ENCODE results near the gene PERM1. TPM values are rescaled to one million over a fixed set of nuclear protein-coding genes. Genes with fewer than 3 reads are reported as not detected.

Gene PERM1
- total and polyA plus RNA-seq, 7 donors, result 13.9 to 249 (median 80.3) TPM

DNA sequence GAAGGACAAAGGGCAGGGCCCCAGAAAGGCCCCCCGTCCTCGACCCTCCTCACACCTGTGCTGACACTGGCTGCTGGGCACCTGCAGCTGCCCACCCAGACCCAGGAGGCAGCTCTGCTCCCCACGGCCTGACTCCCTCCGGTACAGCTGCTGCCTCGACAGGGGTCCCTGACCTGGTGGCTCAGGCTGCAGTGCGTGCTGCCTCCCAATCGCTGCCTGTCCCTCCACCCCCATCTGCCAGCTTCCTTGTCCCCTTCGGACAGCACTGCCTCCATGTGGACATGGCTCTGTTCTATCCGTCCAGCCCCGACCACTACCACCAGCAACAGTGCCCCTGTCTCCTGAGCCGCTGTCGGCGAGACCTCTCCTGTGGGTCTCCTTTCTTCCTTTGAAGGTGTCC lies 27.0 kb downstream of the PERM1 start:
- Histone ChIP-seq H3K27ac (no peak overlapping the region), H3K9me3 (no peaks in the 10 kb centered on the region), H3K36me3 (ENCODE audit: insufficient read depth in 1 of 2, low read depth in 1 of 2) (peaks cover 8 to 69% of the 10 kb centered on the region in 2 donors), H3K27me3 (ENCODE audit: insufficient read depth in 3 of 3, low read length in 2 of 3) (no peaks in the 10 kb centered on the region), H3K4me3 (no peak overlapping the region), H3K4me1 (peaks cover 11% of the 10 kb centered on the region)
- no peak for DNase-seq
- intact Hi-C loops (cut with DNase I), result no loop called here
- TF ChIP-seq, protein P1, sequence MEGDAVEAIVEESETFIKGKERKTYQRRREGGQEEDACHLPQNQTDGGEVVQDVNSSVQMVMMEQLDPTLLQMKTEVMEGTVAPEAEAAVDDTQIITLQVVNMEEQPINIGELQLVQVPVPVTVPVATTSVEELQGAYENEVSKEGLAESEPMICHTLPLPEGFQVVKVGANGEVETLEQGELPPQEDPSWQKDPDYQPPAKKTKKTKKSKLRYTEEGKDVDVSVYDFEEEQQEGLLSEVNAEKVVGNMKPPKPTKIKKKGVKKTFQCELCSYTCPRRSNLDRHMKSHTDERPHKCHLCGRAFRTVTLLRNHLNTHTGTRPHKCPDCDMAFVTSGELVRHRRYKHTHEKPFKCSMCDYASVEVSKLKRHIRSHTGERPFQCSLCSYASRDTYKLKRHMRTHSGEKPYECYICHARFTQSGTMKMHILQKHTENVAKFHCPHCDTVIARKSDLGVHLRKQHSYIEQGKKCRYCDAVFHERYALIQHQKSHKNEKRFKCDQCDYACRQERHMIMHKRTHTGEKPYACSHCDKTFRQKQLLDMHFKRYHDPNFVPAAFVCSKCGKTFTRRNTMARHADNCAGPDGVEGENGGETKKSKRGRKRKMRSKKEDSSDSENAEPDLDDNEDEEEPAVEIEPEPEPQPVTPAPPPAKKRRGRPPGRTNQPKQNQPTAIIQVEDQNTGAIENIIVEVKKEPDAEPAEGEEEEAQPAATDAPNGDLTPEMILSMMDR (IDR thresholded peaks at IDR 0.05), result no peak
- no peak for ATAC-seq
- 79 to 85% (median 82%) methylated on average over 13 of the region's 13 CpGs for WGBS, 3 donors

DNA sequence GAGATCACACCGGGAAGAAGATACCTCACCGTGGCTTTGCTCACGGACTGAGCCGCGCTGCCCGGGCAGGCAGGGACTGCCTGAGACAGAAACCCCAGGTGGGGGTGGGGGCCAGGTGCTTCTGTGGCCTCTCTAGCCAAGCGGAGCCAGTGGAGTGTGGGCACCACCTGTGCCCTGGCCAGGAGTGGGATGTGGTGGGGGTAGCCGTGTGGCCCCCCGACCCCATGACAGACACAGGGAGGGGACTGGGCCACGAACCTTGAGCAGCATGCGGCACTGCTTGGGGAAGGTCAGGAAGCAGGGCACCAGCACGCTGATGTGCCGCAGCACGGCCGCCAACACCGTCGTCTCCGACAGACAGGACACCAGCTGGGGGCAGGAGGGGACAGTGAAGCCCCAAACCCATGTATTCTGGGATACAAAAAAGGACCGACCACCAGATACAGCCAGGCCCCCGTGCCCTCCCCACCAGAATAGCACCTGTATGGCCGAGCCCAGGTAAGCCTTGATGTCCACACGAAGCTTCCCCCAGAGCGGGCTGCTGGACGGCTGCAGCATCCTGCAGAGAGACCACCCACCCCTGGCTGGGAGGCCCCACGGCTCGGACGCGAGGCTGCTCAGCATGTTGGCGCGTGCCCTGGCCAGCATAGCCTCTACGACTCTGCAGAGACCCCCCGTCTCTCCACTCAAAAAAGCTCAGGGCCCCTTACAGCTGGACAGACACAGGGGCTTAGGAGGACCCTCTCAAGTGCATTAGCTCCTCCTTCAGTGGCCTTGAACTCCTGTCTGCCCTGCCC lies 28.2 kb downstream of the PERM1 start:
- Histone ChIP-seq H3K4me1 (peaks cover 11% of the 10 kb centered on the region), H3K27me3 (ENCODE audit: insufficient read depth in 3 of 3, low read length in 2 of 3) (no peaks in the 10 kb centered on the region)
- intact Hi-C loops (cut with DNase I), result no loop called here

DNA sequence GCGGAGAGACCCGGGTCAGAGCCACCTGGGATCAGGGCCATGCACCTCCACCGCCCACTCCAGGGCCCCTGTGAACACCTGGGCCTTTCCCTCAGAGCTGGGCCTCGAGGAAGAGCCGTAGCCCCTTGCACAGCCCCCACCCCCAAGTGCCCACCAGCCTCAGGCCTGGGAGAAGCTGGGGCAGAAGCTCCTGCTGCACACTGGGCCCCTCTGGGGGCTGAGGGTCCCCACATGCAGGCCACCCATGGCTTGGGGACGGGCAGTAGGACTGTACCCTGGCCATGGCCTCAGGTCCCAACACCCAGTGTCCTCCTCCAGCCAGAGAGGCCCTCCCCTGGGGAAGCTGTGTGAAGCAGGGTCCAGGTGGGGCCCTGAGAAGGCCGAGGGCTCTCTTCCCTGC lies 29.3 kb downstream of the PERM1 start:
- TF ChIP-seq, protein P1 (IDR thresholded peaks at IDR 0.05), result no peak
- no peak for ATAC-seq
- H3K4me1 ChIP-seq, result peaks cover 4% of the 10 kb centered on the region

More for the DNA sequence above, 28.2 kb downstream of the PERM1 start:
- ATAC-seq, result no peak
- DNase-seq, result no peak
- Histone ChIP-seq H3K4me3 (no peak overlapping the region), H3K27ac (no peak overlapping the region), H3K9me3 (no peaks in the 10 kb centered on the region), H3K36me3 (ENCODE audit: insufficient read depth in 1 of 2, low read depth in 1 of 2) (peaks cover 8 to 81% of the 10 kb centered on the region in 2 donors)
- 86 to 89% (median 88%) methylated on average over 32 of the region's 32 CpGs for WGBS, 3 donors
- TF ChIP-seq, protein P1 (IDR thresholded peaks at IDR 0.05), result no peak

DNA sequence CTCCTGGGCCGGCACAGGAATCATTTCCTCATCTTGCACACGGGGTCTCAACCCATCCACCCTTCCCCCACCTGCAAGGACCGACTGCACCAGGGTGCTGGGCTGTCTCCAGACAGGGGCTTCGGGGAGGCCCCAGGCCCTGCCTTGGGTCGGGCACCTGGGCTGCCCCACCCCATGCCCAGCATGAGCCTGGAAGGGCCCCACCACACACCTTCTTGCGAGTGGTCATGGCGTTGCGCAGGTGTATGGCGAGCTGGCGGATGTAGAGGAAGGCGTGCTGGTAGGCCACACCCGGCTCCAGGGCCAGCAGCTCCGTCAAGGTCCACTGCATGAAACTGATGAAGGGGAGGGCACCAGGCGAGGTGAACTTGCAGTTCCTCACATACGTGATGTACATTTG lies 29.7 kb downstream of the PERM1 start:
- TF ChIP-seq, protein P1 (IDR thresholded peaks at IDR 0.05), result no peak
- DNase-seq (no peak), ATAC-seq (no peak)
- peaks cover under 1% of the 10 kb centered on the region for H3K4me1 ChIP-seq
- intact Hi-C loops (cut with DNase I), result no loop called here
- WGBS, 3 donors, result 92% methylated on average over 14 to 15 of the region's 15 CpGs
- no peaks in the 10 kb centered on the region for H3K9me3 ChIP-seq
- H3K27me3 ChIP-seq (ENCODE audit: insufficient read depth in 3 of 3, low read length in 2 of 3), result no peaks in the 10 kb centered on the region
- H3K27ac ChIP-seq, result no peak overlapping the region
- H3K36me3 ChIP-seq (ENCODE audit: insufficient read depth in 1 of 2, low read depth in 1 of 2), result peaks cover 8 to 96% of the 10 kb centered on the region in 2 donors
- H3K4me3 ChIP-seq, result no peak overlapping the region

More for the DNA sequence above, 29.3 kb downstream of the PERM1 start:
- Histone ChIP-seq H3K4me3 (no peak overlapping the region), H3K27me3 (ENCODE audit: insufficient read depth in 3 of 3, low read length in 2 of 3) (no peaks in the 10 kb centered on the region), H3K36me3 (ENCODE audit: insufficient read depth in 1 of 2, low read depth in 1 of 2) (peaks cover 8 to 92% of the 10 kb centered on the region in 2 donors), H3K27ac (no peak overlapping the region), H3K9me3 (no peaks in the 10 kb centered on the region)
- DNase-seq, result no peak
- intact Hi-C loops (cut with DNase I), result no loop called here
- 78 to 85% (median 82%) methylated on average over 7 of the region's 7 CpGs for WGBS, 3 donors
